Naive thymus-derived CD4-positive, alpha-beta T cell (primary cell): ENCODE results near the gene TNNC1. TPM values are rescaled to one million over a fixed set of nuclear protein-coding genes. Genes with fewer than 3 reads are reported as not detected.

ENCODE experiments used
- ATAC-seq: fragments of 150-1000 bp; cut with Tn5 transposase; 2 replicates; pipeline ENCODE4 v1.10.0; 2021; ENCODE audit warnings: mild to moderate bottlenecking, moderate library complexity
- CTCF ChIA-PET: fragments of 350-600 bp; sonication (Branson Sonifier 250); formaldehyde crosslinking; loops from one replicate; lab custom pipeline; 2021; ENCODE audit warnings: antibody characterized with exemption; lab: Charles Lee
- POLR2A ChIA-PET: fragments of 350-600 bp; sonication (Branson Sonifier 250); formaldehyde crosslinking; loops from one replicate; lab custom pipeline; 2021; ENCODE audit warnings: antibody characterized with exemption, inconsistent platforms; lab: Charles Lee
- DNase-seq, 9 donors: peaks; one replicate each; pipeline versions ENCODE4 v3.0.0 to v3.0.0-alpha.2; 2020 to 2022; ENCODE audit warnings: mixed read lengths in 1 of 9
- H3K27ac ChIP-seq: one replicate; pipeline ENCODE4 v1.7.0; 2013; ENCODE audit warnings: mild to moderate bottlenecking, low read depth, low read length, moderate library complexity
- H3K27me3 ChIP-seq, 2 donors: one replicate each; pipeline ENCODE4 v1.7.0; 2013; ENCODE audit warnings: low read length in 2 of 2, mild to moderate bottlenecking in 2 of 2, moderate library complexity in 2 of 2; ENCODE audit not compliant: control insufficient read depth in 2 of 2, insufficient read depth in 2 of 2
- H3K36me3 ChIP-seq, 3 experiments: 1 replicate in 2 of 3; 2 replicates in 1 of 3; pipeline ENCODE4 v1.7.0; 2013; ENCODE audit warnings: low read length in 3 of 3, mild to moderate bottlenecking in 3 of 3, moderate library complexity in 1 of 3; ENCODE audit not compliant: insufficient read depth in 3 of 3, control insufficient read depth in 2 of 3
- H3K4me1 ChIP-seq, 2 donors: one replicate each; pipeline ENCODE4 v1.7.0; 2013; ENCODE audit warnings: low read length in 2 of 2, mild to moderate bottlenecking in 2 of 2, moderate library complexity in 1 of 2; ENCODE audit not compliant: control insufficient read depth in 2 of 2, insufficient read depth in 2 of 2
- H3K4me3 ChIP-seq: 2 replicates; pipeline ENCODE4 v1.7.0; 2013; ENCODE audit warnings: mild to moderate bottlenecking, low read length
- H3K9me3 ChIP-seq, 3 experiments: 1 replicate in 2 of 3; 2 replicates in 1 of 3; pipeline ENCODE4 v1.7.0; 2013; ENCODE audit warnings: low read length in 3 of 3; ENCODE audit not compliant: control insufficient read depth in 2 of 3
- H3K27ac Mint-ChIP-seq, 9 donors: one replicate each; pipeline ENCODE4 v1.8.0; 2020 to 2022; ENCODE audit warnings: mixed read lengths in 9 of 9, mild to moderate bottlenecking in 8 of 9, moderate library complexity in 5 of 9, inconsistent platforms in 2 of 9
- H3K27me3 Mint-ChIP-seq, 5 donors: one replicate each; pipeline ENCODE4 v1.8.0; 2021 to 2022; ENCODE audit warnings: mixed read lengths in 5 of 5, mild to moderate bottlenecking in 1 of 5
- H3K36me3 Mint-ChIP-seq, 5 donors: one replicate each; pipeline ENCODE4 v1.8.0; 2020 to 2022; ENCODE audit warnings: mixed read lengths in 5 of 5, mild to moderate bottlenecking in 3 of 5, inconsistent platforms in 1 of 5
- H3K4me1 Mint-ChIP-seq, 7 donors: one replicate each; pipeline ENCODE4 v1.8.0; 2020 to 2022; ENCODE audit warnings: mixed read lengths in 7 of 7, mild to moderate bottlenecking in 3 of 7, inconsistent platforms in 1 of 7
- H3K4me3 Mint-ChIP-seq, 10 donors: one replicate each; pipeline ENCODE4 v1.8.0; 2020 to 2022; ENCODE audit warnings: mild to moderate bottlenecking in 10 of 10, mixed read lengths in 10 of 10, moderate library complexity in 6 of 10, inconsistent platforms in 2 of 10
- H3K9me3 Mint-ChIP-seq, 11 donors: one replicate each; pipeline ENCODE4 v1.8.0; 2020 to 2022; ENCODE audit warnings: mixed read lengths in 11 of 11, mild to moderate bottlenecking in 4 of 11, inconsistent platforms in 1 of 11, moderate library complexity in 1 of 11
- intact Hi-C, 2 donors: fragments of 100-400 bp; cut with micrococcal nuclease; formaldehyde crosslinking; loops; one replicate each; pipeline ENCODE4 v1.15.1; 2023
- polyA plus RNA-seq, 2 donors: library from polyadenylated mRNA; unstranded; fragments of 300-500 nt; fragmentation: Illumina TruSeq; gene quantifications; one replicate each; pipeline ENCODE4 v1.2.3, GENCODE V29; 2021
- total RNA-seq, 6 experiments: library from RNA in 5 of 6; stranded (reverse) in 5 of 6; gene quantifications; 1 replicate in 5 of 6; 2 replicates in 1 of 6; pipeline ENCODE4 v1.2.3 and lab custom pipeline; 2021 to 2026

TNNC1 gene
- total and polyA plus RNA-seq, 7 experiments from 2014 or later = 0.73 to 8.4 (median 3.5) TPM

DNA sequence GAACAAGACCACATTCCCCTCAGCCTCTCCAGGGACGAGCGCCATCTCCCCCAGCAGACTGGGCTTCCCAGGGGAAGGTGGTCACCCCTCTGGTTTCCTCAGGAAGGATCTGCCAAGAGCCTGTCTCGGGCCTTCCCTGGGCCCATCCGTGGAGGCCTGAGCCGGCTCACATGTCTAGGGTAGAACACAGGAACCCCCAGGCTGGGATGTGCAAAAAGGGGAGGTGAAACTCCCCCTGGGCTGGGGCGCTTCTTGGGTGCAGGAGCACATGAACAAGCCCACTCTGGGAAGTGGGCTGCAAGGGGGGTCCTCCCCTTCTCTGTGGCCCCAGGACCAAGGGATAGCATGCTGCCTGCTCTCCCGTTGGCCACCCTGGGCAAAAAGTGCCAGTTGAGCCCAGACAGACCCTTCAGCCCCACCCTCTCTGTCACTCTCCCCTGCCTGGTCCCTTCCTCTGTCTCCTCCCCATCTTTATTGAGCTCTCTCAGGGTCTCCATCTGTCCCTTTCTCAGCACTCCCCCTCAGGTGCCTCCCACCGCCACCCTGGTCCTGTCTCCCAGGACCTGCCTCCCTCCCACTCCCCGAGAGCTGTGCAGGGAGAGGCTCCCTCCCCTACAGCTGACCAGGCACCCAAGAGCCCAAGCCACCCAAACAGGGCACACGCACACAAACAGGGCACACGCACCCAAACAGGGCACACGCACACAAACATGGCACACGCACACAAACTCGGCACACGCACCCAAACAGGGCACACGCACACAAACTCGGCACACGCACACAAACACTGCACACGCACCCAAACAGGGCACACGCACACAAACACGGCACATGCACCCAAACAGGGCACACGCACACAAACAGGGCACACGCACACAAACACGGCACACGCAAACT lies 9.8 kb downstream of the TNNC1 start:
- CTCF ChIA-PET = interaction anchor here (1.3 kb wide), 1 partner anchor 13 kb away, joined by 4 read pairs; no protein-coding TSS in a partner anchor
- H3K36me3 Mint-ChIP-seq = no peaks in the 10 kb centered on the region
- intact Hi-C loops = no loop called here
- Histone ChIP-seq H3K27ac (no peak overlapping the region), H3K36me3 (no peaks in the 10 kb centered on the region), H3K27me3 (no peaks in the 10 kb centered on the region), H3K4me3 (no peak overlapping the region), H3K4me1 (peaks cover 0 to 9% of the 10 kb centered on the region in 2 donors), H3K9me3 (no peaks in the 10 kb centered on the region)
- no peak overlapping the region for H3K4me3 Mint-ChIP-seq
- DNase-seq (no peak), ATAC-seq (no peak)
- POLR2A ChIA-PET = interaction anchor here (1.5 kb wide), 1 partner anchor 10 kb away, joined by 9 read pairs; the partner anchor contains the start of gene TNNC1
- no peaks in the 10 kb centered on the region for H3K9me3 Mint-ChIP-seq
- H3K27ac Mint-ChIP-seq = no peak overlapping the region
- no peaks in the 10 kb centered on the region for H3K27me3 Mint-ChIP-seq
- peaks cover 6 to 13% (median 9%) of the 10 kb centered on the region in 7 donors for H3K4me1 Mint-ChIP-seq

DNA sequence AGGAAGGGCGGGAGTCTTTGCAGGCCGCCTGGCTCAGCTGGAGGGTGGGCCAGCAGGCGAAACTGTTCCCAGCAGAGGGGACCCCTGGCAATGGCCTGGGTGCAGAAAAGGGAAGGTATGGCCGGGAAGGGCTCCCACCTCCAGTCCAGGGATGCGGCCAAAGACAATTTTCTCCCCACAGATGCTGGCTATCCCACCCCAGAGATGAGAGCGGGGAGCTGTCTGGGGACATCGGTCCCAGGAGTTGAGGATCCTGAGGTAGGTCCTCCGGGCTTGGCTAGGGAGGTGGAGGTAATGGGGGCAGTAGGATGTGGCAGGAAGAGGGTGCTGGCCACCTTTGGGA lies 10.6 kb downstream of the TNNC1 start:
- CTCF ChIA-PET = no interaction called here
- DNase-seq (no peak), ATAC-seq (no peak)
- Mint-ChIP-seq H3K4me1 (peaks cover 6 to 13% (median 9%) of the 10 kb centered on the region in 7 donors), H3K27ac (no peak overlapping the region), H3K9me3 (no peaks in the 10 kb centered on the region), H3K27me3 (no peaks in the 10 kb centered on the region), H3K4me3 (peak overlapping the region in 1 of 10 donors; percentile 31), H3K36me3 (no peaks in the 10 kb centered on the region)
- POLR2A ChIA-PET = no interaction called here
- intact Hi-C loops = no loop called here
- no peak overlapping the region for H3K27ac ChIP-seq
- H3K36me3 ChIP-seq = no peaks in the 10 kb centered on the region
- no peaks in the 10 kb centered on the region for H3K27me3 ChIP-seq
- no peak overlapping the region for H3K4me3 ChIP-seq
- H3K9me3 ChIP-seq = no peaks in the 10 kb centered on the region
- peaks cover 0 to 9% of the 10 kb centered on the region in 2 donors for H3K4me1 ChIP-seq

DNA sequence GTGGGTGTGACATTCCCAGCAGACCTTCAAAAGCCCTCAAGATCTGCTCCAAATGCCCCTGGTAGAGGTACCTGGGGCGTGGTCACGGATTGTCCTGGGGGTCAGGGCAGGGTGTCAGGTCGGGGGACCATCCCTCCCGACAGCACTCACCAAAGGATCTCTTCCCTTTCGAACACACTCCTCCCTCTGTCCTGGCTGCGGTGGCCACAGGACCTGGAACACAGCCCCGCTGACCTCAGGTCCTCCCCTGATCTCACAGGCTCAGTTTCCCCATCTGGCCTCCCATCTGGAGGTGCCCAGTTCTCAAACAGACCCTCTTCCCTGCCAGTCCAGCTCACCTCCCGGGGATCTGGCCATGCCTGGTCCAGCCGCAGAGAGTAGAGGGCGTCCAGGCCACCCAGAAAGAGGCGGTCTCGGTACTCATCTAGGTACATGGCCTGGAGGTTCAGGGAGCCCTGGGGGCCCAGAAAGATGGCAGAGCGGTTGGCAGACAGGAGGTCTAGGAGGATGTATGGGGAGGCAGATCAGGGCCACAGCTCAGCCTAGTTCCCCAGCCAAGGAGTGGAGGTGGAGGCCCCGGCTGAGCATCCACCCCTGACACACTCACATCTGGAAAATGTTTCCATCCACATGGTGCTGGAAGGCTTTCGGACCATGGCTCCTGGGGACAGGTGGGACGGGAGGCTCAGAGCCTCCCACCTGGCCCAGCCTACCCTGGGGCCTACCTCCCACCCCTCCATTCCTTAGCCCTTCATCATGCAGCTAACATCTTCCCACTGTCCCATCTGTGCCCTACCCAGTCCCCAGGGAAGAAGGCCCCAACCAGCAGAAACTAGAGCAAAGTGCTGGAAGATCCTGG lies 11.2 kb downstream of the TNNC1 start:
- POLR2A ChIA-PET = no interaction called here
- ATAC-seq (no peak), DNase-seq (no peak)
- Mint-ChIP-seq H3K4me1 (peaks cover 6 to 12% (median 8%) of the 10 kb centered on the region in 7 donors), H3K9me3 (no peaks in the 10 kb centered on the region), H3K4me3 (no peak overlapping the region), H3K27me3 (no peaks in the 10 kb centered on the region), H3K27ac (no peak overlapping the region), H3K36me3 (no peaks in the 10 kb centered on the region)
- H3K4me1 ChIP-seq = peaks cover 0 to 9% of the 10 kb centered on the region in 2 donors
- no peaks in the 10 kb centered on the region for H3K9me3 ChIP-seq
- CTCF ChIA-PET = no interaction called here
- intact Hi-C loops = no loop called here
- no peaks in the 10 kb centered on the region for H3K27me3 ChIP-seq
- H3K4me3 ChIP-seq = no peak overlapping the region
- H3K36me3 ChIP-seq = no peaks in the 10 kb centered on the region
- no peak overlapping the region for H3K27ac ChIP-seq

DNA sequence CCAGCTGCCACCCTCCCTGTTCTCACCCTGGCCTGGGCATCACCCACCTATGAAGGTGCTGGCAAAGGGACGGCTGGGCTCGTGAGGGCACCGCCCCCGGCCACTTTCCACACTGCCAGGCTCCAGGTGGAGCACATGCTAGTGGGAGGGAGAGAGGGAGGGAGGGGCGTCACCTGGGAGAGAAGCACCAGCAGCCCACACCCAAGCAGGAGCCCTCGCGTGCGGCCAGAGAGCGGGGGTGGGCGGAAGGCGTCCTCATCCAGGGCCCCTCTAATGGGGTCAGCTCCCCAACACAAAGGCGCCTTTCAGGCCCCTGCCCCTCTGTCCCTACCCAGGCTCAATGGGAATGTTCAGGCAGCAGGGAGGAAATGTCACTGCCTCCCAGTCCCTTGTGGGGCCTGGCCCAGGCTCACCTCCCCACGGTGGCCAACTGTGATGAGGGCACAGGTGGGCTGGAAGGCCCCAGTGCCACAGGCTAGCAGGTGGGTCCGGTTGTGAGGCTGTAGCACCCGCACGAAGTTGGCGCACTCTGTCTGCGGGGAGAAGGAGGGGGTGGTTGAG lies 12.0 kb downstream of the TNNC1 start:
- Histone ChIP-seq H3K4me1 (peaks cover 0 to 3% of the 10 kb centered on the region in 2 donors), H3K27me3 (no peaks in the 10 kb centered on the region), H3K4me3 (no peak overlapping the region), H3K27ac (no peak overlapping the region), H3K9me3 (no peaks in the 10 kb centered on the region), H3K36me3 (no peaks in the 10 kb centered on the region)
- Mint-ChIP-seq H3K27me3 (no peaks in the 10 kb centered on the region), H3K36me3 (no peaks in the 10 kb centered on the region), H3K9me3 (no peaks in the 10 kb centered on the region), H3K4me3 (no peak overlapping the region), H3K27ac (no peak overlapping the region), H3K4me1 (peaks cover 1 to 7% (median 3%) of the 10 kb centered on the region in 7 donors)
- CTCF ChIA-PET = no interaction called here
- POLR2A ChIA-PET = no interaction called here
- ATAC-seq = no peak
- no peak for DNase-seq
- intact Hi-C loops = no loop called here

DNA sequence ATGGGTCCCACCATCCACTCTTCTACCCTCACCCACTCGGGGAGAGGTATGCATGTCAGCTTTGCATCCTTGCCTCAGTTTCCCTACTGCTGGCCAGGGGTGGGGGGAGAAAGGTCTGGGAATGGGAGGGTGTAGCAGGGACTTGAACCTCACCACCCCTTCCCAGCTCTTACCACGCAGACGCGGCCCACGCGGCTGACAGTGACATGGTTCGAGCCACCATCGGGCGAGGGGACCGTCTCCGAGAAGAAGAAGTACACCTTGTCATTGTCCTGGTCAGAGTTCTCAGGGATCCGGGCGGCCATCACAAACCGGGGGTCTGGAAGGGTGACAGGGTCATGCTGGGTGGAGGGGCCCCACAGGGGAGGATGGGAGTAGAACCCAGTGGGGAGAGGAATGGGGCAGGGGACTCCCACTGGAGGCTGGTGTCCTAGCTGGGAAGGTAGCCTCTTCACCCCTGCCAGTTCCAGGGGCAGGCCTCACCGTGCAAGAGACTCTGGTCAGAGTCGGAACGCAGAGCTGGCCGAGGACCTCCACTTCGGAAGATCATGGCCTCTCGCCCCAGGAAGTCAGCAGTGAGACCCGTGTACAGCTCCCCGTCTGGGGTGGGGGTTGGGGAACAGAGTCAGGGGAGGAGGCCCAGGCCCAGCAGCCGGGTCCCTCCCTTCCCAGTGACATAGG lies 12.6 kb downstream of the TNNC1 start:
- DNase-seq (no peak), ATAC-seq (no peak)
- Histone ChIP-seq H3K4me3 (no peak overlapping the region), H3K27me3 (no peaks in the 10 kb centered on the region), H3K36me3 (no peaks in the 10 kb centered on the region), H3K9me3 (no peaks in the 10 kb centered on the region), H3K4me1 (no peaks in the 10 kb centered on the region), H3K27ac (no peak overlapping the region)
- Mint-ChIP-seq H3K4me3 (no peak overlapping the region), H3K4me1 (peaks cover 0 to 7% (median 2%) of the 10 kb centered on the region in 7 donors), H3K27me3 (no peaks in the 10 kb centered on the region), H3K36me3 (no peaks in the 10 kb centered on the region), H3K27ac (no peak overlapping the region), H3K9me3 (no peaks in the 10 kb centered on the region)
- intact Hi-C loops = no loop called here
- POLR2A ChIA-PET = no interaction called here
- CTCF ChIA-PET = no interaction called here

DNA sequence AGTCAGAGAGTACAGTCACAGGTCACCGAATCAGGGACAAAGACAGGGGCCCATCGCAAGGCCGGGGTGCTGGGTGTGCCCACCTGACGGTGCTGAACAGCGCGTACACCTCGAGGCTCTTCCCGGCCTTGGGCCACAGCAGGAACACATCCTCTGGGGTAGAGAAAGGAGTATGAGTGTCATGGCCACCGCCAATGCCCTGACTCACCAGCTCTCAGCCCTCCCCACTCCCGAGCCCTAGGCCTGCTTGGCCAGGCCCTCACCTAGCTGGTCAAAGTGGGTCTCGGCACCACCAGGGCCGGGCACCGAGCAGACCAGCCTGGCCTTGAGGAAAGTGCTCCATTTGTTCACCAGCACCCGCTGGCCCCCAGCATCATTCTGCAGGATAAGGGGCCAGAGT lies 13.2 kb downstream of the TNNC1 start:
- ATAC-seq (no peak), DNase-seq (no peak)
- H3K4me1 Mint-ChIP-seq = peaks cover 0 to 6% (median 2%) of the 10 kb centered on the region in 7 donors
- H3K36me3 ChIP-seq = no peaks in the 10 kb centered on the region
- no peak overlapping the region for H3K27ac Mint-ChIP-seq
- ChIA-PET POLR2A (no interaction called here), CTCF (no interaction called here)
- H3K9me3 Mint-ChIP-seq = no peaks in the 10 kb centered on the region
- H3K27ac ChIP-seq = no peak overlapping the region
- no peak overlapping the region for H3K4me3 ChIP-seq
- H3K36me3 Mint-ChIP-seq = no peaks in the 10 kb centered on the region
- intact Hi-C loops = no loop called here
- H3K4me1 ChIP-seq = no peaks in the 10 kb centered on the region
- H3K9me3 ChIP-seq = no peaks in the 10 kb centered on the region
- H3K27me3 ChIP-seq = no peaks in the 10 kb centered on the region
- H3K27me3 Mint-ChIP-seq = peaks cover 0 to 4% (median 0%) of the 10 kb centered on the region in 5 donors
- H3K4me3 Mint-ChIP-seq = no peak overlapping the region
